Measurements from ENCODE around the gene NFKBIE. TPM values are rescaled to one million over a fixed set of nuclear protein-coding genes. Genes with fewer than 3 reads are reported as not detected.

The NFKBIE gene
- total RNA-seq, 6 experiments from 2014 or later: 2.5 to 30.2 (median 10.8) TPM

GRCh38 chr6:44286285-44286565 lies 20.9 kb upstream of the NFKBIE start:
- ATAC-seq (no peak), DNase-seq (no peak)
- no peaks in the 10 kb centered on the region for H3K27me3 ChIP-seq
- no peak overlapping the region for H3K27ac ChIP-seq
- intact Hi-C loops (cut with DNase I): no loop called here
- no peaks in the 10 kb centered on the region for H3K36me3 ChIP-seq
- no peak for TF ChIP-seq CTCF (IDR thresholded peaks at IDR 0.05)
- no peak for TF ChIP-seq POLR2A (IDR thresholded peaks at IDR 0.05)
- WGBS (ENCODE audit: insufficient coverage, low coverage, low lambda C conversion rate, missing lambda C conversion rate): 84% methylated on average over 5 of the region's 12 CpGs
- H3K9me3 ChIP-seq: no peaks in the 10 kb centered on the region
- no peak overlapping the region for H3K4me3 ChIP-seq
- no peaks in the 10 kb centered on the region for H3K4me1 ChIP-seq

DNA sequence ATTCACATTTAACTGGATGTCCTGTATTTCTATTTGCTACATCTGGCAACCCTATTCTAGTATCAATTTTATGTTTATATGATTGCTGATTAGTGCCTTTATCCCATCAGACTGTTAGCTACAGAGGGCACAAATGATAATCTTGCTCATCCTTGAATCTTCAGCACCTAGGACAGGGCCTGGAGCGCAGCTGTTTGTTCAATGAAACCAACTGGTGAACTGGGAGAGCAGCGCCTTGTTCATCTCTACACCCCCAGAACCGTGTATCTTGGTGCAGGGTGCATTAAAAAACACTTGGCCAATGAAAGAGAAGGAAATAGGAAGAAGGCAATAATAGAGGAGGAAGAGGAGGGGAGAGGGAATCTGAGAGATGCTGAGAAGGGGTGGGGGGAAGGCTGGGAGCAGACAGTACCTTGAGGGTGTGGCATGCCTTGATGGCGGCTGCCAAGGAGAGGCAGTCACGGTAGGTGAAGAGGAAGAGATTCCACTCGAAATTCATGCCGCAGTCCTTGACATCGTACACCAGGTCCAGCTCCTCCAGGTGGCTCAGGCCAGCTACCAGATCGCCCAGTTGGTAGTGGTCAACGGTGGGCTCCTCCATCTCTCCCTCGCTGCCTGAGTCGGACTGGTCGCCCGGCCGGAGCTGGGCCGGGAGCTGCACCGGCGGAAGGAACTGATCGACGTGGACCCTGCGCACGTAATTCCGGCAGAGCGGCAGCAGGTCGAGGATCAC lies 20.4 kb upstream of the NFKBIE start:
- no peaks in the 10 kb centered on the region for H3K4me1 ChIP-seq
- ATAC-seq (no peak), DNase-seq (no peak)
- TF ChIP-seq CTCF (IDR thresholded peaks at IDR 0.05) (no peak), POLR2A (IDR thresholded peaks at IDR 0.05) (no peak)
- no peaks in the 10 kb centered on the region for H3K36me3 ChIP-seq
- H3K9me3 ChIP-seq: no peaks in the 10 kb centered on the region
- intact Hi-C loops (cut with DNase I): no loop called here
- no peak overlapping the region for H3K27ac ChIP-seq
- no peaks in the 10 kb centered on the region for H3K27me3 ChIP-seq
- 68% methylated on average over 10 of the region's 25 CpGs for WGBS (ENCODE audit: insufficient coverage, low coverage, low lambda C conversion rate, missing lambda C conversion rate)
- H3K4me3 ChIP-seq: no peak overlapping the region

DNA sequence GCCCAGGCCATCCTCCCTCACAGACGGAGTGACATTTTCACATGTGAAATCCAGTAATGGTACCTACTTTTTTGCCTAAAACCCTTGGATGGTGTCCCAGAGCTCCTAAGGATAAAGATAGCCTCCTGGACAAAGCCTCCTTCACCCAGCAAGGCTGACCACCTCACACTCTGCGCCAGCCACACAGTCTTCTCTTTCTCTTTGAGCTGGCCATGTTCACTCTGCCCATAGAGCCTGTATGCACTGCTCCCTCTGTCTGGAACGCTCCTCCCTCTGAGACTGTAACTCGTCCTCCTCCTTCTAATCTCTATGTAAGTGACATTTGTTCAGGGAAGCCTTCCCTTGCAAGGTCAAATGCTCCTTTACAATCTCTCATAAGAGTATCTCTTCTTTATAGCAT lies 19.5 kb upstream of the NFKBIE start:
- Histone ChIP-seq H3K27me3 (no peaks in the 10 kb centered on the region), H3K36me3 (no peaks in the 10 kb centered on the region), H3K4me1 (no peaks in the 10 kb centered on the region), H3K27ac (no peak overlapping the region), H3K9me3 (no peaks in the 10 kb centered on the region), H3K4me3 (no peak overlapping the region)
- WGBS (ENCODE audit: insufficient coverage, low coverage, low lambda C conversion rate, missing lambda C conversion rate): 60% methylated on average over 4 of the region's 4 CpGs
- TF ChIP-seq POLR2A (IDR thresholded peaks at IDR 0.05): no peak
- TF ChIP-seq CTCF (IDR thresholded peaks at IDR 0.05): no peak
- ATAC-seq (no peak), DNase-seq (no peak)
- intact Hi-C loops (cut with DNase I): no loop called here

DNA sequence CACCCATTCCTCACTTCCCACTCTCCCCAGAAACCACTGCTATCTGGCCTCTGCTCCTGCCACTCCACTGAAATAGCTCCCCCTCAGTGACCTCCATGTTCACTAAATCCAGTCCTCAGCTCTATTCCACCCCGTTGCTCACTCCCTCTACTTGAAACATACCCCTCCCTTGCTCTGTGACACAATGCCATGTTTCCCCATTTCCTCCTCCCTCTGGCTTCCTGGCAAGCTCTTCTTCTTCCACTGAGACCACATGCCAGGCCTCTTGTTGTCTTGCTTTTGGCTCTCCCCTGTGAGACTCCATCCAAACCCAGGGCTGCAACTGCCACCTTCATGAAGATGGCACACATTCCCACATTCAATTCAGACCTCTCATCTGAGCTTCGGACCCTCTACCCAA lies 18.8 kb upstream of the NFKBIE start:
- 38% methylated on average over 2 of the region's 2 CpGs for WGBS (ENCODE audit: insufficient coverage, low coverage, low lambda C conversion rate, missing lambda C conversion rate)
- intact Hi-C loops (cut with DNase I): no loop called here
- TF ChIP-seq CTCF (IDR thresholded peaks at IDR 0.05) (no peak), POLR2A (IDR thresholded peaks at IDR 0.05) (no peak)
- H3K4me3 ChIP-seq: no peak overlapping the region
- ATAC-seq (no peak), DNase-seq (no peak)
- no peaks in the 10 kb centered on the region for H3K36me3 ChIP-seq
- H3K9me3 ChIP-seq: no peaks in the 10 kb centered on the region
- H3K27ac ChIP-seq: no peak overlapping the region
- no peaks in the 10 kb centered on the region for H3K27me3 ChIP-seq
- H3K4me1 ChIP-seq: no peaks in the 10 kb centered on the region

All from right lobe of liver (tissue), 6 donors.